SK-N-MC (cell line): Measurements from ENCODE around the gene NKIRAS2.

Experiments used
- EZH2 ChIP-seq: fragments of 200-600 bp; sonication (generic); IDR thresholded peaks from one replicate; pipeline ENCODE4 v1.6.1; 2017; ENCODE audit warnings: antibody characterized with exemption
- FOXP2 ChIP-seq: optimal IDR thresholded peaks from 2 replicates; pipeline ENCODE3; 2011; ENCODE audit warnings: mild to moderate bottlenecking, moderate library complexity; ENCODE audit not compliant: insufficient read depth; ENCODE audit errors: extremely low read length, control extremely low read depth
- POLR2AphosphoS5 ChIP-seq: IDR thresholded peaks from 2 replicates; pipeline ENCODE4 v1.6.1; 2012; ENCODE audit warnings: mild to moderate bottlenecking, low read depth, low read length, borderline replicate concordance

DNA sequence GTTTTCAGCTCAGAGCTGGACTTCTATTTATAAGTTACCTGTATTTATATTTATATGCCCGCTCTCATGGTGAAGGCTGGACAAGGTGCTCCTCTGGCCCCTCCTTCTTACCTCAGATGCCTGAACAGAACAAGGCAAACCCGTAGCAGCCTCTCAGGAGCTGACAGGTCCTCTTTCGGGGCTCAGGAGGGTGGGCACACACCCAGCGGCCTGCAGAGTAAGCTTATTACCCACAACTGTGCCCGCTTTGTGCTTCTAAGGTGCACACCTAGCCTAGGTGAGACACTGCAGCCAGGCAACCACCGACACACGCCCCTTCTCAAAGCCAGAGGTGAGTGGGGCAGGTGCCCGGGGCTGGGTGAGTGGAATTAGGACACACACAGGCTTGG lies 5.3 kb downstream of the NKIRAS2 start:
- TF ChIP-seq POLR2AphosphoS5 (no peak; the same call in 1 of the 2 replicates), FOXP2 (no peak), EZH2 (no peak)
